GM21390 (cell line): ENCODE results near the gene GMDS.

Source experiments
- ATAC-seq: cut with Tn5 transposase; IDR thresholded peaks from one replicate; pipeline ENCODE4 v1.9.1; 2021; ENCODE audit not compliant: unreplicated experiment

GMDS gene

DNA sequence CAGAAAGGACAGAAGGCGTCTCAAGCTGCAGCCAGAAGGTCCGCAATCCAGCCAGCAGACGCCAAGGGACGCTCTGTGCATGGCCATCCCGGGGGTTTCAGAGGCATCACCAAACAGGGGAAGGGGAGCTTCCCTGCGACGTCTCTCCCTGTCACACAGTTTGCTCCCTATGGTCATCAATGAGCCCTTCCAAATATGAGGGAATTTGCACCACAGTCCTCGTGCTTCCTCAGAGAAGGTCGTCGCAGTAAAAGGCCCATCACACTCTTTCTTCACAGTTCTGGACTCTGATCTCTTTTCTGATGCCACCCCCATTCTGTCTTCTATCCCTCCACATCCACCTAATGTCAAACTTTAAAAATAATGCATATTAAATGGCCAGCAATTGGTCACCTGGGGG lies 645.9 kb downstream of the GMDS start:
- ATAC-seq: no peak

GRCh38 chr6:1598886-1599285 lies 646.5 kb downstream of the GMDS start:
- ATAC-seq: no peak

GRCh38 chr6:1598433-1598832 lies 647.0 kb downstream of the GMDS start:
- no peak for ATAC-seq

DNA sequence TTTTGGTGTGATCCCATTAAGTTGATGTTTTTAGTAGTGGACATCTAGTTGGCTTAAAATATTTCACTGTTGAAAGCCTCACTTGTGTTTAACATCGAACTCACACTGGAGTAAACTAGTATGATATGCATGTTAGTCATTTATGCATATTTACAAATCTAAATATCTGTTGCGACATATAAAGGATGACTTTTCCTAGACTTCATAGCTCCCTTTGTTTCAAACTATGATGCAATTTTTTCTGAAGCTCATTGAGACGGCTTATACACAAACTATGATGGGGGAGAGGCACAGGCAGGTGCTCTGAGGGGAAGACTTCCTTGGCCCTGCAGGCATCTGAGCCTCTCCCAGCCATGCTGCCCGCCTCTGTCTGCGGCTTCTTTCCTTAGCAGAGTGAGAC lies 647.5 kb downstream of the GMDS start:
- ATAC-seq: no peak

DNA sequence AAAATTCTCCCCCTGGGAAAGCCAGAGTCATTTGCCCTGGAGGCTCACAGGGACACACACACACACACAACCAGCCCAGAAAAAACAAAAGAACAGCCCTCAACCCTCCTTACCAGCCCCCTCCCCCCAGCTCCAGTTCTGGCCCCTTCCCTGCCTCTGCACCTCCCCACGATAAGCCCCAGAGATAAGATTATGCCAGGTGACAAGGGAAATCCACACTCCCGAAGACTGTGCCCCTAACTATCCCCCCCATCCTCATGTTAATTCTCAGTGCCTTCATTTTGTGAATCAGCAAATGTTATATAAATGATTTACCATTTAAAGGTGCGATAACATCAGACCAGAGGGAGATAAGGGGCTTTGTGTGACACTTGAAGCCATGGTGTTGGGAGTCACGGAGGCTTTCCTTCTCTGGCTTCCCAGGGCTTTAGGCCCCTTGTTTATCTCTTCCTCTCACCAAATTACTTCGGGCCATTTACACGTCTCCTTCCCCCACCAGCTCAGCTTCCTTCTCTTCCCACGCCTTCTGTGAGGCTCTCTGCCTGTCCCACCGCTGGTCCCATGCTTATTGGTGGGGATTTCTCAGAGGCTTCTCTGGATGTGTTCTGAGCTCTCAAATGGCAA lies 648.2 kb downstream of the GMDS start:
- no peak for ATAC-seq

DNA sequence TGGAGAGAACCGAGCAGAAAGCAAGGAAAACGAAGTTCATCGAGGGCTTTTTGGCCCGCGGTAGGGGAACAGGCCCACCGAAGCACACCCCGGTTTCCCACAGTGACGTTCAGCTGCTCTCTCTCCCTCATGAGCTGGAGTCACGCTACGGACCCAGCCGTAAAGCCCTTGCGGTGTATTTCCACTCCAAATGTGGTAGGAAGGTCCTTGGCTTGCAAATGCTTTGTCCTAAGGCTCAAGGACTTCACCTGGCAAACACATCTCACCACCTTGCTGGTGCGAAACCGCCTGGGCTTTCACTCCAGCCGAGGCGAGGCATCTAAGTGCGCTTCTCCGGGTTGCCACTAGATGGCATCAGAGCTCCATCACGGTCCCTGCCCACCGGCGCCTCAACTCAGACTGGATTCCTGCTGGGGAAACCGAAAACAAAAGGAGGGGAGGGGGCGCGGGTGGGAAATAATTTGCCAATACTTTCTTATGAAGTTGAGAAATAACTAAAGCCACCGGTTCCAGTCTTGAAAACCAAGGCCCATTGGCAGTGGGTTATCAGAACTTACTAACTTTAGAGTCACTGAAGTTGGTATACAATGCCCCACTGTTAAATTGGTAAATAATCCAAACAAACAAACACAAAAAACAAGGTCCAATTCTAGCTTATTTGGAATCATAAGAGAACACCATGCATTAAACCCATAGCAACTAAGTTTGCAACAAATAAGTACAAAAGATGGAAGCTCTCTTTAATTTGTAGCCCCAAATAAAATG lies 649.1 kb downstream of the GMDS start:
- ATAC-seq: no peak

GRCh38 chr6:1595271-1596087 lies 649.9 kb downstream of the GMDS start:
- ATAC-seq: no peak

GRCh38 chr6:1594445-1595200 lies 650.8 kb downstream of the GMDS start:
- no peak for ATAC-seq

DNA sequence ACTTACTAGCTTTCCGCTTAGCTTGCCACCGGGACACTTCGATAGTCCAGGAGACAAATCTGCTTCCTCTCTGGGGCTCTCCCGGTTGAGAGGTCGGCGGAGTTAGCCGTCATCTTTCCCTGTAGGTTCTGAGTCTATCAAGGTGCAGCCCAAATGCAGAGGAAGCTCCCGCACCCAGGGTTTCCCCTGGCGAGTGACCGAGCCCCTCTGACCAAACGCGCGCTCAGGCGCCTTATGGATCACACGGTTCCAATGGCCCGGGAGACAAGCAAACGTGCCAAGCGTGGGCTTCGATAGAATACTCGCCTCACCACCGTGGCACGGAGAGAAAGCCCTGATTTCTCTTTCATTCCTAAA lies 651.5 kb downstream of the GMDS start:
- no peak for ATAC-seq

- no peak for ATAC-seq
Observed at GRCh38 chr6:1593286-1593957, 652.0 kb downstream of the GMDS start.

DNA sequence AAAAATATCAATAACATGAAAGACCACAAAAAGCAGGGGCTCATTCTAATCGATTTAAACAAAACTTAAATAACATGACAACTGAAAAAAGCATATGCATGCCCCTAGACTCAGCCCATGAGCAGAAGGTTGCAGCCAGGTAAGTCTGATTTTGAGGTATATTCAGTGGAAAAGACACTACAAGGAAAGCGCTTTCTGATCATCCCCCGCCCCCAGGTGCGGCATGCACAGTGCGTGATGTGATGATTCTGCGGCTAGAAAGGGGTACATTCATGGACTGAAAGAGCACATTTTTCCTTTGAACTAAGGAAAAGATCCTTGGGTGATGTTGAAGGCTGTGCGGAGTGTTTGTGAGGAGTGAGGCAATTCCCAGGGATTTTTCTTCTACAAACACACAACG lies 652.6 kb downstream of the GMDS start:
- no peak for ATAC-seq

GRCh38 chr6:1591926-1592325 lies 653.5 kb downstream of the GMDS start:
- no peak for ATAC-seq

GRCh38 chr6:1591243-1591642 lies 654.2 kb downstream of the GMDS start:
- ATAC-seq: no peak

DNA sequence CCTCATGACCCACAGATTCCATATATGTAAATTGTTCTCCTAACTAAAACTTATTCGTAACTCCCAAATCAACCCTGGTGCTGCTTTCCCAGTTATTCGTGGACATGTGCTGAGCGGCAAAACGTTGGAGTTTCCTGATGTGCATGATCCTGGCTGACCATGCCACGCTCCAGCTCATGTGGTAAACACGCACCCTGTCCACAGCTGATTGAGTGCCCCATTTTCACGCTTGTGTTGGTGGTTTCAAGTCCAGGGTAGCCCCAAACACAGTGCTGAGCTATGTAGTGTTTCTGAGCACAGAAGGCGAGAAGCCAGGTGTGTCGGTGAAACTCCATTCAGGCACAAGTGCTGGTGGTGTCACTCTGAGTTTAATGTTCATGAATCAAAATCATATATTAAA lies 654.8 kb downstream of the GMDS start:
- no peak for ATAC-seq

GRCh38 chr6:1589208-1589607 lies 656.2 kb downstream of the GMDS start:
- ATAC-seq: no peak

DNA sequence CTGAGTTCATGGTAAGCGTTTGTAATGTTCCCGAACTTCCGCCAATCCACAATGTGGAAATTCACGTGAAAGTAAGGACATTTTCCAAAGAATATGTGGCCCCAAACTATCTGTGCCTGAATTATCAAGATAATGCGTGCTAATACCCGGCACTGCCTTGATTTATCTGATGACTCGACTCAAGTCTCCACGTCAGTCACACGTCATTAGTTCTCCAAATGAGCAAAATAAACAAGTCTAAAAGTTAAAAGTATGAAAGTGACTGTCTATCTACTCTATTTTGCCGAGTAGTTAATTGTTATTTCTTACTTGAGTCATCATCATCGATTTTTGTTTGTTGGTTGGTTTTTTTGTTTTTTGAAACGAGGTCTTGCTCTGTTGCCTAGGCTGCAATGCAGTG lies 657.4 kb downstream of the GMDS start:
- ATAC-seq: no peak

- no peak for ATAC-seq
Observed at GRCh38 chr6:1587546-1587945, 657.9 kb downstream of the GMDS start.

GRCh38 chr6:1586861-1587450 lies 658.4 kb downstream of the GMDS start:
- no peak for ATAC-seq

DNA sequence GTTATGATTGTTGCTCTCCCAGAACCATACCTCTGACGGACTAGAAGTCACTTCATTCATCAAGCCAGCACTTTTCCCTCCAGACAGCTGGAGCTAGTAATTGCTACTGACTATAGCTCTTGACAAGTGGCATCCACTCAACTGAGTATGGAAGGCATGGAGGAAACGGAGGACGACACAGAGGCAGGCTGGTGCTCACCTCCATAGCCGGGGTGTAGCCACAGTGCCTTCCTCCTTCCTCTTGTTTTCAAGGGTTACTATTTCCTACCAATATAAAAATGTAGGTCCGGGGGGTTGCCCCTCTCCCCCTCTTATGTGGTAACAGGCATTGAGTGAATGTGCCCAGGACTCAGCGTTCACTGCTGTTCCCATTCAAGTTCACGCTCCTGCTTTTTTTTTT lies 659.1 kb downstream of the GMDS start:
- ATAC-seq: no peak

GRCh38 chr6:1585669-1586049 lies 659.7 kb downstream of the GMDS start:
- ATAC-seq: no peak
